ENCODE results near the gene ADGRF1.
A peak's percentile ranks its signal among the peaks of the same experiment; 100 is the strongest.

DNA sequence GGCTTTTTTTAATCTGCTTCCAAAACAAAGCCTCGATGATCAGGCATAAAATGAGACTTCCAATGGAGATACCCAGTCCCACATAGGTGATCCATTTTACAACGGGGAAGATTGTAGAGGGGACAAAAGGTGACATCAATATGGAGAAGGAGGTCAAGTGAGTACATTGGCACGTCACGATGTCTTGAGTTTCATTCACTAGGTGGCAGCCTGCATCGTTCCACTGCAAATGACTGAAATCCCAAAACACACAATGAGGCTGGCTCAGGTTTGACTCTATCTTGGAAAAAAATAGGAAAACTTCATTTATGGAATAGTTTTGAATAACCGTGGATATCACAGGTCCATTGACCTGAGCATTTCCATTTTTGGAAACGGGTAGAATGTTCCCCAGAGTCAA lies 32.5 kb downstream of the ADGRF1 start:
- TF ChIP-seq, protein P1, sequence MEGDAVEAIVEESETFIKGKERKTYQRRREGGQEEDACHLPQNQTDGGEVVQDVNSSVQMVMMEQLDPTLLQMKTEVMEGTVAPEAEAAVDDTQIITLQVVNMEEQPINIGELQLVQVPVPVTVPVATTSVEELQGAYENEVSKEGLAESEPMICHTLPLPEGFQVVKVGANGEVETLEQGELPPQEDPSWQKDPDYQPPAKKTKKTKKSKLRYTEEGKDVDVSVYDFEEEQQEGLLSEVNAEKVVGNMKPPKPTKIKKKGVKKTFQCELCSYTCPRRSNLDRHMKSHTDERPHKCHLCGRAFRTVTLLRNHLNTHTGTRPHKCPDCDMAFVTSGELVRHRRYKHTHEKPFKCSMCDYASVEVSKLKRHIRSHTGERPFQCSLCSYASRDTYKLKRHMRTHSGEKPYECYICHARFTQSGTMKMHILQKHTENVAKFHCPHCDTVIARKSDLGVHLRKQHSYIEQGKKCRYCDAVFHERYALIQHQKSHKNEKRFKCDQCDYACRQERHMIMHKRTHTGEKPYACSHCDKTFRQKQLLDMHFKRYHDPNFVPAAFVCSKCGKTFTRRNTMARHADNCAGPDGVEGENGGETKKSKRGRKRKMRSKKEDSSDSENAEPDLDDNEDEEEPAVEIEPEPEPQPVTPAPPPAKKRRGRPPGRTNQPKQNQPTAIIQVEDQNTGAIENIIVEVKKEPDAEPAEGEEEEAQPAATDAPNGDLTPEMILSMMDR (IDR thresholded peaks at IDR 0.05; ENCODE audit: insufficient read depth, low read length, poor library complexity, severe bottlenecking), result peak; percentile 9
- no peak for TF ChIP-seq EZH2phosphoT487 (conservative IDR thresholded peaks at IDR 0.05; ENCODE audit: low read length)
